HL-60 (cell line): ENCODE data around the gene DIS3L2.

Source experiments
- CTCF ChIP-seq: IDR thresholded peaks from one replicate; pipeline ENCODE4 v1.5.1; 2011; ENCODE audit warnings: low read length, control low read depth, inconsistent platforms; ENCODE audit not compliant: insufficient read depth
- GABPA ChIP-seq: IDR thresholded peaks from 2 replicates; pipeline ENCODE4 v1.6.1; 2012; ENCODE audit warnings: low read depth
- POLR2AphosphoS5 ChIP-seq: IDR thresholded peaks from 2 replicates; pipeline ENCODE4 v1.6.1; 2012; ENCODE audit warnings: low read depth

GRCh38 chr2:231928901-231929725 lies 32.4 kb upstream of the DIS3L2 start:
- TF ChIP-seq CTCF = no peak
- TF ChIP-seq POLR2AphosphoS5 = no peak
- TF ChIP-seq GABPA = no peak
